Activated CD4-positive, alpha-beta T cell treated with anti-CD3 and anti-CD28 coated beads, Interleukin-2, amount 10 ng/mL, durations not matched to agents 7 days and 5 days (primary cell): Measurements from ENCODE around the gene DNAJC1. TPM values are rescaled to one million over a fixed set of nuclear protein-coding genes. Genes with fewer than 3 reads are reported as not detected.

Experiments used
- CTCF ChIA-PET: fragments of 350-600 bp; sonication (Branson Sonifier 250); formaldehyde crosslinking; loops from one replicate; lab custom pipeline; 2021; ENCODE audit warnings: antibody characterized with exemption; lab: Charles Lee
- POLR2A ChIA-PET: fragments of 350-600 bp; sonication (Branson Sonifier 250); formaldehyde crosslinking; loops from one replicate; lab custom pipeline; 2021; ENCODE audit warnings: antibody characterized with exemption; lab: Charles Lee
- DNase-seq: peaks from one replicate; pipeline ENCODE4 v3.0.0-alpha.2; 2020
- H3K27ac Mint-ChIP-seq: one replicate; pipeline ENCODE4 v1.8.0; 2021; ENCODE audit warnings: mild to moderate bottlenecking, moderate library complexity, mixed read lengths
- H3K27me3 Mint-ChIP-seq: one replicate; pipeline ENCODE4 v1.8.0; 2021; ENCODE audit warnings: mixed read lengths
- H3K36me3 Mint-ChIP-seq: one replicate; pipeline ENCODE4 v1.8.0; 2021; ENCODE audit warnings: low read depth, mixed read lengths
- H3K4me1 Mint-ChIP-seq: one replicate; pipeline ENCODE4 v1.8.0; 2021; ENCODE audit warnings: mixed read lengths
- H3K4me3 Mint-ChIP-seq: one replicate; pipeline ENCODE4 v1.8.0; 2021; ENCODE audit warnings: mild to moderate bottlenecking, moderate library complexity, mixed read lengths
- H3K9me3 Mint-ChIP-seq: one replicate; pipeline ENCODE4 v1.8.0; 2021; ENCODE audit warnings: mixed read lengths
- total RNA-seq, 2 experiments: library from RNA; stranded (reverse); gene quantifications; one replicate each; pipeline ENCODE4 v1.2.3, GENCODE V29; 2021

Gene DNAJC1
- total RNA-seq, 2 experiments from 2014 or later, result 24.4 to 28.6 TPM

DNA sequence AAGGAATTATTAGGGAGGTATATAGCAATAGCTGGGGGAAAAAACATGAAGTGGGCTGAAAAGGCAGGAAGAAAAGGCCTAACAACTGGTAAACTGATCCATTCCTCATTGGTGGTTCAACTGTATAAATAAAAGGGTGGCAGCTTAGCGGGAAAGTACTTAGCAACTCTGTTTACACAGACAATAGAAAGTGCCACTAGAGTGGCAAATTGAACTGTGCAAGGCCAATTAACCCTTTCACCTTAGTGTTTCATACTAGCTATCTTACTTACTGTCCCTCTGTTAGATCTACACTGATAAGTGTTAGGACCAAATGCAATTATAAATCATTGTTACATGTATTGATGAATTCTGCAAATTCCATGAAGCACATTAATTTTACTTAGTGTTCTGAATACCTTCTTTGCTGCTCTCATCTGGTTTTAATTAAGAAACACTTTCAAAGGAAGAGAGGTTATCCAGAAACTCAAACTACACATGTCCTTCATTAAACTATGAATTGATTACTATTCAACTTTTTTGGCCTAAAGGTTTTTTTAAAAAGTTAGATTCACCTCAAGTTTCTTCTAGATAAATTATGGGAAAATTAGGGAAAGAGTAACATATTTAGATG is 28.0 kb downstream of the DNAJC1 start:
- H3K27me3 Mint-ChIP-seq, result no peaks in the 10 kb centered on the region
- H3K4me3 Mint-ChIP-seq, result no peak overlapping the region
- H3K9me3 Mint-ChIP-seq, result no peaks in the 10 kb centered on the region
- ChIA-PET CTCF (no interaction called here), POLR2A (no interaction called here)
- no peak for DNase-seq
- peaks cover 1% of the 10 kb centered on the region for H3K4me1 Mint-ChIP-seq
- no peak overlapping the region for H3K27ac Mint-ChIP-seq
- H3K36me3 Mint-ChIP-seq, result no peaks in the 10 kb centered on the region

DNA sequence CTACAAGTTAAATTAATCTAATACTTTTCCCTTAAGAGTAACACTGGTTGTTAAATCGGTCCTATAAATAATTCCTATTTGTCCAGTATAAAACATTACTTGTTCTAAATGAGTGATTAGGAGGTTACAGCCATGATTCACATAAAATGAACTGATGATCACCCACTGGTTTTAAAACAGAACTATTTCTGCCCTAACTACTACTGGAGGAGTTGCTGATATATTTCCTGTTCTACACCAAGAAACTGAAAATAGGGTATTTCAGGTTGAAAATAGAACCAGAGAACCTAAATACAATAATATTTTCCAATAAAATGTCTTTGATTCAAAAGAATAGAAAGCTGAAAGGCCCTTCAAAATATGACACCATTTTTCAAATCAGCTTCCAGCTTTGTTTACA is 30.9 kb downstream of the DNAJC1 start:
- no peaks in the 10 kb centered on the region for H3K36me3 Mint-ChIP-seq
- POLR2A ChIA-PET, result no interaction called here
- no peaks in the 10 kb centered on the region for H3K27me3 Mint-ChIP-seq
- DNase-seq, result no peak
- peaks cover 1% of the 10 kb centered on the region for H3K4me1 Mint-ChIP-seq
- no peaks in the 10 kb centered on the region for H3K9me3 Mint-ChIP-seq
- H3K27ac Mint-ChIP-seq, result no peak overlapping the region
- CTCF ChIA-PET, result no interaction called here
- no peak overlapping the region for H3K4me3 Mint-ChIP-seq

GRCh38 chr10:21969326-21970287 is 33.9 kb downstream of the DNAJC1 start:
- ChIA-PET POLR2A (no interaction called here), CTCF (no interaction called here)
- Mint-ChIP-seq H3K9me3 (peaks cover 5% of the 10 kb centered on the region), H3K4me1 (peaks cover 1% of the 10 kb centered on the region), H3K27ac (no peak overlapping the region), H3K27me3 (no peaks in the 10 kb centered on the region), H3K36me3 (no peaks in the 10 kb centered on the region), H3K4me3 (no peak overlapping the region)
- DNase-seq, result no peak

DNA sequence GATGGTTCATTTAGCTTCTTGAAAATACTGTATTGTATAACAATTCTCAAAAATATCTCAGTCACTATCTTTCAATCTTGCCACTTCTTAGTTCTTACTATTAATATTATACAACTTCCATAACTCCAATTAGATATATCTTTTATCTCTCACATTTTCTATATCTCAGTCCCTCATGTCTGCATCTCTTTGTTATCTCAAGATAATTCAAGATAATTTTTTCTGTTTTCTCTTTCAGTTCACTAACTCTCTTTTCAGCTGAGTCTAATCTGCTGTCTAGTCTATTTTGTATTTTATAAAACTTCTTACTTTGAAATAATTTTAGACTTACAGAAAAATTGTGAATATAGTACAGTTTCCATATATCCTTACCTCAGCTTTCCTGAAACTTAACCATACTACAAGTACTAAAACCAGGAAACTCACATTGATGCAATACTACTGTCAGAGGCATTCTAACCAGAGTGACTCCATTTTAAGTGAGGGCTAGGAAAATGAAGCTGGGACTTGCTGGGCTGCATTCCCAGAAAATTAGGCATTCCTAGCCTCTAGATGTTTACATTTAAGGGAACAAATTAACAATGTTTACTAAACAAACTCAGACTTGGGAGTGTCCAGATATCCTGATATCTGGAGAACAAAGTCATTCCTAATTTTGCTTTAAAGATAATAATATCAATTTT is 38.4 kb downstream of the DNAJC1 start:
- no peak for DNase-seq
- no peaks in the 10 kb centered on the region for H3K27me3 Mint-ChIP-seq
- H3K9me3 Mint-ChIP-seq, result peaks cover 5% of the 10 kb centered on the region
- no peaks in the 10 kb centered on the region for H3K4me1 Mint-ChIP-seq
- ChIA-PET POLR2A (no interaction called here), CTCF (no interaction called here)
- no peak overlapping the region for H3K27ac Mint-ChIP-seq
- no peaks in the 10 kb centered on the region for H3K36me3 Mint-ChIP-seq
- no peak overlapping the region for H3K4me3 Mint-ChIP-seq

DNA sequence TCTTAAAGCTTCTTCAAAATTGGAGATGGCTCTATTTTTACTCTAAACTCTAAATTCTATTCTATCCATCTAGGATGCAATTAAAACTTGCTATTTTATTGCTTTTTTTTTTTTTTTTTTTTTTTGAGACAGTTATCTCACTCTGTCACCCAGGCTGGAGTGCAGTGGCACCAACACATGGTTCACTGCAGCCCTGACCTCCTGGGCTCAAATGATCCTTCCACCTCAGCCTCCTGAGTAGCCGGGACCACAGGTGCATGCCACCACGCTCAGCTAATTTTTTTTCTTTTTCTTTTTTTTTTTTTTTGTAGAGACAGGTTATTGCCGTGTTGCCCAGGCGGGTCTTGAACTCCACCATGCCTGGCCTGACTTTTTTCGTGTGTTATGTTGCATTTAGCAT is 41.2 kb downstream of the DNAJC1 start:
- peaks cover 5% of the 10 kb centered on the region for H3K9me3 Mint-ChIP-seq
- no peaks in the 10 kb centered on the region for H3K4me1 Mint-ChIP-seq
- H3K4me3 Mint-ChIP-seq, result no peak overlapping the region
- H3K27me3 Mint-ChIP-seq, result no peaks in the 10 kb centered on the region
- no peak overlapping the region for H3K27ac Mint-ChIP-seq
- ChIA-PET POLR2A (no interaction called here), CTCF (interaction anchor here (0.7 kb wide), 2 partner anchors 74 to 1738 kb away, joined by 3 read pairs; no protein-coding TSS in a partner anchor)
- DNase-seq, result no peak
- H3K36me3 Mint-ChIP-seq, result no peaks in the 10 kb centered on the region

- ChIA-PET CTCF (interaction anchor here (0.7 kb wide), 1 partner anchor 1737 kb away, joined by 3 read pairs; no protein-coding TSS in a partner anchor), POLR2A (no interaction called here)
- DNase-seq, result no peak
- no peaks in the 10 kb centered on the region for H3K27me3 Mint-ChIP-seq
- H3K9me3 Mint-ChIP-seq, result peaks cover 5% of the 10 kb centered on the region
- no peak overlapping the region for H3K4me3 Mint-ChIP-seq
- no peaks in the 10 kb centered on the region for H3K36me3 Mint-ChIP-seq
- no peaks in the 10 kb centered on the region for H3K4me1 Mint-ChIP-seq
- no peak overlapping the region for H3K27ac Mint-ChIP-seq
Measured at GRCh38 chr10:21961847-21962246, 41.7 kb downstream of the DNAJC1 start.

DNA sequence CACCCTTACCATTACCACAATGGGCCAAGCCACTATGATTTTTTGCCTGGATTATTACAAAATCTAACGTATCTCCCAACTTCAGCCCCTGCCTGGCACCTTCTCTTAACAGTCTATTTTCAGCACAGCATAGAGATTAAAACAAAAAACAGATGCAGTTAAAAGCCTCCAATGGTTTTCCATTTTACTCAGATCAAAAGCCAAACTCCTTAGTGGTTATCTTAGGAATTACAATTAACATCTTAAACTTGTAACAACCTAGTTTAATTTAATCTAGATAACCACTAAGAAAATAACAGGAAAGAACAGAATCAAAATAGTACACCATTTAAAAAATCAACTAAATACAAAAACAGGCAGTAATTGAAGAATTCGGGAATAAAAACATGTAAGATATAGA is 43.5 kb downstream of the DNAJC1 start:
- no peaks in the 10 kb centered on the region for H3K36me3 Mint-ChIP-seq
- CTCF ChIA-PET, result no interaction called here

DNA sequence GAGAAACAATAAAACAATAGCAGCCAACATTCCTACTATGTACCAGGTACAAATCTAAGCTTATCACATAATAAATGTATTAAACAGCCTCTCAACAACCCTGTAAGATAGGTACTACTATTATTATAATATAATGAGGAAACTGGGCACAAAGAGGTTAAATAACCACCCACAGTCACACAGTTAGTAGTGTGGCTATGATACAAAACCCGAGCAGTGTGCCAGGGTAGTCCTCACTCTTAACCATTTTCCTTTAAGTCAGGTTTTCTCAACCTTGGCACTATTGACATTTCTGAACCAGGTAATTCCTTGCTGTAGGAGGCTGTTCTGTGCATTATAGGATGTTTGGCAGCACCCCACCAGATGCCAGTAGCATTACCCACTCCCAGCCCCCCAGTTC is 48.8 kb downstream of the DNAJC1 start:
- DNase-seq, result no peak
- Mint-ChIP-seq H3K4me1 (peaks cover 2% of the 10 kb centered on the region), H3K4me3 (no peak overlapping the region), H3K27me3 (no peaks in the 10 kb centered on the region), H3K27ac (no peak overlapping the region), H3K9me3 (no peaks in the 10 kb centered on the region), H3K36me3 (no peaks in the 10 kb centered on the region)
- ChIA-PET POLR2A (no interaction called here), CTCF (no interaction called here)

More for the DNA sequence above, 43.5 kb downstream of the DNAJC1 start:
- no peaks in the 10 kb centered on the region for H3K27me3 Mint-ChIP-seq
- H3K4me3 Mint-ChIP-seq, result no peak overlapping the region
- H3K9me3 Mint-ChIP-seq, result no peaks in the 10 kb centered on the region
- POLR2A ChIA-PET, result no interaction called here
- H3K4me1 Mint-ChIP-seq, result no peaks in the 10 kb centered on the region
- no peak for DNase-seq
- no peak overlapping the region for H3K27ac Mint-ChIP-seq

- ChIA-PET POLR2A (no interaction called here), CTCF (no interaction called here)
- H3K27ac Mint-ChIP-seq, result no peak overlapping the region
Measured at GRCh38 chr10:21954132-21954531, 49.4 kb downstream of the DNAJC1 start.

GRCh38 chr10:21953585-21954057 is 49.9 kb downstream of the DNAJC1 start:
- Mint-ChIP-seq H3K27ac (no peak overlapping the region), H3K4me3 (no peak overlapping the region), H3K36me3 (no peaks in the 10 kb centered on the region), H3K27me3 (no peaks in the 10 kb centered on the region), H3K4me1 (peaks cover 2% of the 10 kb centered on the region), H3K9me3 (no peaks in the 10 kb centered on the region)
- ChIA-PET CTCF (no interaction called here), POLR2A (no interaction called here)
- no peak for DNase-seq

More at GRCh38 chr10:21954132-21954531, 49.4 kb downstream of the DNAJC1 start:
- no peaks in the 10 kb centered on the region for H3K9me3 Mint-ChIP-seq
- H3K4me3 Mint-ChIP-seq, result no peak overlapping the region
- no peak for DNase-seq
- no peaks in the 10 kb centered on the region for H3K36me3 Mint-ChIP-seq
- no peaks in the 10 kb centered on the region for H3K27me3 Mint-ChIP-seq
- peaks cover 2% of the 10 kb centered on the region for H3K4me1 Mint-ChIP-seq

- no peaks in the 10 kb centered on the region for H3K27me3 Mint-ChIP-seq
- POLR2A ChIA-PET, result no interaction called here
- CTCF ChIA-PET, result no interaction called here
Measured at GRCh38 chr10:21950566-21950965, 53.0 kb downstream of the DNAJC1 start.

GRCh38 chr10:21946946-21947345 is 56.6 kb downstream of the DNAJC1 start:
- Mint-ChIP-seq H3K9me3 (no peaks in the 10 kb centered on the region), H3K4me3 (no peak overlapping the region), H3K4me1 (peaks cover 9% of the 10 kb centered on the region), H3K27ac (no peak overlapping the region), H3K36me3 (no peaks in the 10 kb centered on the region), H3K27me3 (no peaks in the 10 kb centered on the region)
- ChIA-PET CTCF (interaction anchor here (0.8 kb wide), 1 partner anchor 1493 kb away, joined by 3 read pairs; no protein-coding TSS in a partner anchor), POLR2A (no interaction called here)
- DNase-seq, result no peak

More at GRCh38 chr10:21950566-21950965, 53.0 kb downstream of the DNAJC1 start:
- Mint-ChIP-seq H3K4me1 (peaks cover 2% of the 10 kb centered on the region), H3K9me3 (no peaks in the 10 kb centered on the region), H3K36me3 (no peaks in the 10 kb centered on the region), H3K27ac (no peak overlapping the region), H3K4me3 (no peak overlapping the region)
- DNase-seq, result no peak
